Breast epithelium (tissue), 4 donors: ENCODE data around the gene HHLA2. TPM values are rescaled to one million over a fixed set of nuclear protein-coding genes. Genes with fewer than 3 reads are reported as not detected.

Source experiments
- DNase-seq, 2 donors: peaks; one replicate each; pipeline ENCODE4 v3.0.0-alpha.2; 2019; ENCODE audit warnings: low spot score in 2 of 2
- H3K27ac ChIP-seq, 2 donors: fragments of 200-600 bp; sonication (generic) in 1 of 2; one replicate each; pipeline ENCODE4 v1.5.1; 2016 to 2019; ENCODE audit warnings: mild to moderate bottlenecking in 1 of 2
- H3K27me3 ChIP-seq, 2 donors: fragments of 200-600 bp; sonication (generic) in 1 of 2; one replicate each; pipeline versions ENCODE4 v1.5.1 to v1.6.0; 2017 to 2019; ENCODE audit warnings: control low read depth in 1 of 2, mild to moderate bottlenecking in 1 of 2
- H3K36me3 ChIP-seq: fragments of 200-600 bp; one replicate; pipeline ENCODE4 v1.5.1; 2019
- H3K4me1 ChIP-seq, 2 donors: fragments of 200-600 bp; sonication (generic); one replicate each; pipeline ENCODE4 v1.5.1; 2016 to 2019; ENCODE audit warnings: control low read depth in 1 of 2
- H3K4me3 ChIP-seq, 3 donors: fragments of 200-600 bp; sonication (generic); 1 replicate in 2 of 3; 2 replicates in 1 of 3; pipeline ENCODE4 v1.5.1; 2016 to 2019; ENCODE audit warnings: mild to moderate bottlenecking in 3 of 3, moderate library complexity in 2 of 3
- H3K9me3 ChIP-seq, 2 donors: fragments of 200-600 bp; sonication (generic) in 1 of 2; one replicate each; pipeline ENCODE4 v1.5.1; 2016 to 2019; ENCODE audit warnings: control low read depth in 1 of 2
- CTCF ChIP-seq, 3 donors: fragments of 450-650 bp; IDR thresholded peaks; one replicate each; pipeline ENCODE4 v1.5.1; 2016 to 2017; ENCODE audit warnings: antibody characterized with exemption in 3 of 3, mild to moderate bottlenecking in 3 of 3, moderate library complexity in 3 of 3
- POLR2A ChIP-seq: fragments of 450-650 bp; IDR thresholded peaks from one replicate; pipeline ENCODE4 v1.6.1; 2016; ENCODE audit warnings: antibody characterized with exemption, mild to moderate bottlenecking, moderate library complexity
- POLR2AphosphoS5 ChIP-seq, 3 donors: sonication (generic); formaldehyde crosslinking; IDR thresholded peaks; one replicate each; pipeline ENCODE4 v1.6.1; 2017; ENCODE audit warnings: antibody characterized with exemption in 3 of 3
- intact Hi-C: fragments of 100-400 bp; cut with DNase I; formaldehyde crosslinking; loops from one replicate; pipeline ENCODE4 v1.15.1; 2023; ENCODE audit warnings: low total_unique reads
- total RNA-seq, 3 donors: library from RNA; depleted of rRNA; stranded (reverse); fragments of >200 nt; gene quantifications; one replicate each; pipeline ENCODE4 v1.1.0, GENCODE V29; 2016

Gene HHLA2
- total RNA-seq, 3 donors from 2014 or later, result 1.6 TPM; not detected in 2

- DNase-seq, result no peak
- no peaks in the 10 kb centered on the region for H3K4me1 ChIP-seq
- H3K36me3 ChIP-seq, result no peaks in the 10 kb centered on the region
- H3K9me3 ChIP-seq, result no peaks in the 10 kb centered on the region
- TF ChIP-seq POLR2A, result no peak
- TF ChIP-seq CTCF (IDR thresholded peaks at IDR 0.05), result no peak
- no peak for TF ChIP-seq POLR2AphosphoS5 (IDR thresholded peaks at IDR 0.05)
- intact Hi-C loops, result no loop called here
- no peak overlapping the region for H3K4me3 ChIP-seq
- H3K27ac ChIP-seq, result no peak overlapping the region
- no peaks in the 10 kb centered on the region for H3K27me3 ChIP-seq
These were observed 38.4 kb downstream of the HHLA2 start for GRCh38 chr3:108334701-108335100.

GRCh38 chr3:108338901-108339545 lies 42.7 kb downstream of the HHLA2 start:
- Histone ChIP-seq H3K36me3 (no peaks in the 10 kb centered on the region), H3K27me3 (no peaks in the 10 kb centered on the region), H3K4me1 (no peaks in the 10 kb centered on the region), H3K27ac (no peak overlapping the region), H3K9me3 (no peaks in the 10 kb centered on the region), H3K4me3 (no peak overlapping the region)
- TF ChIP-seq CTCF (IDR thresholded peaks at IDR 0.05) (no peak), POLR2AphosphoS5 (IDR thresholded peaks at IDR 0.05) (no peak), POLR2A (no peak)
- intact Hi-C loops, result no loop called here
- no peak for DNase-seq

- intact Hi-C loops, result no loop called here
- Histone ChIP-seq H3K9me3 (no peaks in the 10 kb centered on the region), H3K27me3 (no peaks in the 10 kb centered on the region), H3K27ac (no peak overlapping the region), H3K4me3 (no peak overlapping the region), H3K4me1 (no peaks in the 10 kb centered on the region), H3K36me3 (no peaks in the 10 kb centered on the region)
- TF ChIP-seq POLR2A (no peak), POLR2AphosphoS5 (IDR thresholded peaks at IDR 0.05) (no peak), CTCF (IDR thresholded peaks at IDR 0.05) (no peak)
- no peak for DNase-seq
These were observed 45.6 kb downstream of the HHLA2 start for GRCh38 chr3:108341911-108342310.

- no peaks in the 10 kb centered on the region for H3K9me3 ChIP-seq
- no peak for DNase-seq
- H3K27me3 ChIP-seq, result no peaks in the 10 kb centered on the region
- TF ChIP-seq POLR2A (no peak), CTCF (IDR thresholded peaks at IDR 0.05) (no peak), POLR2AphosphoS5 (IDR thresholded peaks at IDR 0.05) (no peak)
- H3K36me3 ChIP-seq, result no peaks in the 10 kb centered on the region
- H3K27ac ChIP-seq, result no peak overlapping the region
- no peak overlapping the region for H3K4me3 ChIP-seq
- intact Hi-C loops, result no loop called here
- H3K4me1 ChIP-seq, result no peaks in the 10 kb centered on the region
These were observed 46.6 kb downstream of the HHLA2 start for GRCh38 chr3:108342837-108343486.

- Histone ChIP-seq H3K4me3 (no peak overlapping the region), H3K27ac (no peak overlapping the region), H3K4me1 (no peaks in the 10 kb centered on the region), H3K27me3 (no peaks in the 10 kb centered on the region), H3K9me3 (no peaks in the 10 kb centered on the region), H3K36me3 (no peaks in the 10 kb centered on the region)
- intact Hi-C loops, result no loop called here
- no peak for DNase-seq
- TF ChIP-seq POLR2A (no peak), CTCF (IDR thresholded peaks at IDR 0.05) (no peak), POLR2AphosphoS5 (IDR thresholded peaks at IDR 0.05) (no peak)
These were observed 47.1 kb downstream of the HHLA2 start for GRCh38 chr3:108343491-108343890.
